HepG2 (cell line): ENCODE results near the gene SLC39A10. TPM values are rescaled to one million over a fixed set of nuclear protein-coding genes. Genes with fewer than 3 reads are reported as not detected.

ENCODE experiments used
- ATAC-seq: fragments of 200-7000 bp; cut with Tn5 transposase; 3 replicates; pipeline ENCODE4 v1.9.1; 2020; ENCODE audit warnings: mild to moderate bottlenecking, moderate library complexity
- BruUV-seq: library from RNA; stranded (reverse); fragments of 400-500 nt; replicated peaks from 2 replicates; lab custom pipeline; 2021; lab: Mats Ljungman, UMichigan
- CTCF ChIA-PET: fragments of 300-600 bp; formaldehyde crosslinking; extraction: SDS; loops from one replicate; lab custom pipeline; 2021; ENCODE audit warnings: low total read pairs, inconsistent platforms, low intra/inter-chr PET ratio; lab: Yijun Ruan, JAX
- POLR2A ChIA-PET: fragments of 350-600 bp; sonication (Branson Sonifier 250); formaldehyde crosslinking; loops from one replicate; lab custom pipeline; 2020; ENCODE audit warnings: antibody characterized with exemption, inconsistent platforms; lab: Yijun Ruan, JAX
- DNase-seq: peaks from one replicate; pipeline ENCODE4 v3.0.0-alpha.2; 2015; ENCODE audit warnings: low spot score
- FAIRE-seq: peaks from 3 replicates; lab custom pipeline; 2011; peaks lifted over from hg19 to GRCh38; lab: Jason Lieb, UNC
- H2AFZ ChIP-seq: one replicate; pipeline ENCODE4 v1.6.1; 2011; ENCODE audit warnings: low read length, inconsistent platforms
- H3K27ac ChIP-seq: fragments of 300-600 bp; 3 replicates; pipeline ENCODE4 v1.8.0; 2011; ENCODE audit warnings: mixed run types, mild to moderate bottlenecking, mixed read lengths, low read length, inconsistent platforms; ENCODE audit not compliant: insufficient read depth; ENCODE audit errors: extremely low read length
- H3K27me3 ChIP-seq, 2 experiments: fragments of 200-600 bp in 1 of 2; 2 replicates in 1 of 2; 3 replicates in 1 of 2; pipeline versions ENCODE4 v1.6.0 to v1.8.0; 2011; ENCODE audit warnings: low read length in 2 of 2, mild to moderate bottlenecking in 2 of 2, moderate library complexity in 2 of 2, inconsistent platforms in 1 of 2; ENCODE audit not compliant: insufficient read depth in 2 of 2, control insufficient read depth in 1 of 2
- H3K36me3 ChIP-seq, 2 experiments: fragments of 200-600 bp in 1 of 2; replicated peaks in 1 of 2; 2 replicates in 1 of 2; 3 replicates in 1 of 2; pipeline versions ENCODE4 v1.5.1 to v1.8.0; 2011; ENCODE audit warnings: low read length in 2 of 2, inconsistent platforms in 1 of 2; ENCODE audit not compliant: insufficient read depth in 2 of 2, control insufficient read depth in 1 of 2
- H3K4me1 ChIP-seq: 2 replicates; pipeline ENCODE4 v1.5.1; 2012; ENCODE audit warnings: low read length, inconsistent platforms; ENCODE audit not compliant: insufficient read depth
- H3K4me2 ChIP-seq: 2 replicates; pipeline ENCODE4 v1.6.0; 2011; ENCODE audit warnings: low read depth, low read length, inconsistent platforms
- H3K4me3 ChIP-seq, 3 experiments: fragments of 200-600 bp in 1 of 3; sonication (generic), shearing (Covaris generic) in 1 of 3; replicated peaks in 1 of 3; 2 replicates each; pipeline ENCODE4 v1.5.1; 2011 to 2016; ENCODE audit warnings: low read length in 3 of 3, inconsistent platforms in 2 of 3, low read depth in 2 of 3, mild to moderate bottlenecking in 2 of 3, control low read depth in 1 of 3, mixed read lengths in 1 of 3; ENCODE audit not compliant: insufficient read depth in 1 of 3
- H3K79me2 ChIP-seq: one replicate; pipeline ENCODE4 v1.6.1; 2011; ENCODE audit warnings: low read length, inconsistent platforms; ENCODE audit not compliant: insufficient read depth
- H3K9ac ChIP-seq: 2 replicates; pipeline ENCODE4 v1.6.0; 2011; ENCODE audit warnings: mild to moderate bottlenecking, low read depth, low read length, inconsistent platforms; ENCODE audit not compliant: insufficient read depth
- H3K9me3 ChIP-seq: 2 replicates; pipeline ENCODE4 v1.5.1; 2012; ENCODE audit warnings: mild to moderate bottlenecking, low read length
- H4K20me1 ChIP-seq: 2 replicates; pipeline ENCODE4 v1.6.0; 2011; ENCODE audit warnings: inconsistent platforms, mild to moderate bottlenecking, low read length, moderate library complexity; ENCODE audit not compliant: insufficient read depth
- SMC3 ChIP-seq: IDR thresholded peaks from 2 replicates; pipeline ENCODE4 v1.6.1; 2011; ENCODE audit warnings: low read length, improper control_type of control experiment
- ZNF672 ChIP-seq: sonication (generic); formaldehyde crosslinking; IDR thresholded peaks from 2 replicates; pipeline ENCODE4 v1.8.1; 2022; ENCODE audit warnings: missing genetic modification reagents
- ZNF749 ChIP-seq: sonication (generic); formaldehyde crosslinking; IDR thresholded peaks from 2 replicates; pipeline ENCODE4 v1.8.0; 2022; ENCODE audit warnings: mild to moderate bottlenecking, missing genetic modification reagents, moderate library complexity, borderline replicate concordance
- WGBS: methylation state at CpG from one replicate; pipeline ENCODE4 v1.1.6; 2017; ENCODE audit warnings: low lambda C conversion rate; 5-methylcytosine and 5-hydroxymethylcytosine counted together
- in situ Hi-C: cut with HindIII; loops from 2 replicates; pipeline ENCODE4 v1.10.0; 2017; ENCODE audit warnings: low pct_unique_long_range_greater_than_20kb; ENCODE audit not compliant: extremely low pct_ligation_motif_present
- intact Hi-C: fragments of 100-400 bp; cut with micrococcal nuclease; formaldehyde crosslinking; loops from one replicate; pipeline ENCODE4 v1.10.0; 2022; ENCODE audit not compliant: unreplicated experiment
- polyA plus RNA-seq, 8 experiments: library from polyadenylated mRNA; depleted of rRNA in 3 of 8; stranded (reverse) in 7 of 8; unstranded in 1 of 8; fragments of >200 nt; fragmentation: Illumina TruSeq in 4 of 8; extraction: Trizol in 4 of 8; gene quantifications; 2 replicates each; pipeline versions ENCODE4 v1.2.1 to v1.2.3, GENCODE V29; 2011 to 2016; ENCODE audit warnings: low read depth in 4 of 8, missing spikeins in 1 of 8, mixed read lengths in 1 of 8; ENCODE audit not compliant: insufficient read depth in 1 of 8
- total RNA-seq, 5 experiments: library from RNA; depleted of rRNA; stranded (reverse); fragments of >200 nt; fragmentation: Illumina TruSeq; extraction: Trizol; gene quantifications; 2 replicates each; pipeline ENCODE4 v1.2.3, GENCODE V29; 2016; ENCODE audit warnings: low read depth in 1 of 5

Gene SLC39A10
- total and polyA plus RNA-seq, 2 of the 13 experiments (the other 11 are each of a cell fraction or from before 2014, with no cell fraction given), result 13.2 to 21.0 TPM

DNA sequence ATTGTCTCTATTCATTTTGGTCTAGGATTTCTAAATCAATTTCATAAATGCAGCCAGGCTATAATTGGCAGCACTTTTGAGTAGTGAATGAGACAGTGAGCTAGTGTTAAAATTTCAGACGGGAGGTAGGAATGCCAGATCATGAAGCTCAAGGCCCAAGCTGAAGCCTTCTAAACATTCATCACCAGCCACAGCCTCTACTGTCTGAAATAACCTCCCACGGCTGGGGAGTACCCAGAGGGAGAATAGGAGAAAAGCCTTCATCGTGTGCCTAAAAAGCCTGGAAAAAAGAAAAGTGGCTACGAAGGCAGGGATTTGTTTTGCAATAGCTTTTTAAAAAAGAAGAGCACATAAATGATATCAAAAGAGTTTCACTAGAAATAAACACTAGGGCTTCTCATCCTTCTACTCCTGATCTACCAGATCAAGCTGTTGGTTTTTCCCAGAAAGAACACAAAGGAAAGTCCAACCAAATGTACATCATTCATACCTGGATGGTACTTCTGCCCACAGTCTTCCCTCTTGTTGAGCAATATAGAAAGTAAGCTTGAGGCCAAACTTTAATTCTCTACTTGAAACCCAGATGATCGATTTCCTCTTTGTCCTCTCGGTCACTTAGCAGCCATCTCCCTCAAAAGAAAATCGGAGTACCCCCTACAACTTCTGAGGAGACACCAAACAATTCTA is 48.1 kb upstream of the SLC39A10 start:
- FAIRE-seq (no peak), ATAC-seq (no peak), DNase-seq (no peak)
- ChIA-PET CTCF (no interaction called here), POLR2A (no interaction called here)
- no TSS peak for BruUV-seq
- no peak overlapping the region for H2AFZ ChIP-seq
- in situ Hi-C loops (no loop called here), intact Hi-C loops (no loop called here)
- H3K9ac ChIP-seq, result no peak overlapping the region
- no peaks in the 10 kb centered on the region; a peak in 2 of 5 replicates for H3K27me3 ChIP-seq
- no peaks in the 10 kb centered on the region for H3K9me3 ChIP-seq
- no peak for TF ChIP-seq SMC3
- peaks cover 12% of the 10 kb centered on the region for H3K4me1 ChIP-seq
- no peak overlapping the region for H3K4me3 ChIP-seq
- 6% methylated on average over 7 of the region's 7 CpGs for WGBS
- no peaks in the 10 kb centered on the region for H3K36me3 ChIP-seq
- no peak overlapping the region for H3K27ac ChIP-seq
- no peaks in the 10 kb centered on the region for H3K79me2 ChIP-seq
- H3K4me2 ChIP-seq, result no peak overlapping the region
- H4K20me1 ChIP-seq, result no peaks in the 10 kb centered on the region

DNA sequence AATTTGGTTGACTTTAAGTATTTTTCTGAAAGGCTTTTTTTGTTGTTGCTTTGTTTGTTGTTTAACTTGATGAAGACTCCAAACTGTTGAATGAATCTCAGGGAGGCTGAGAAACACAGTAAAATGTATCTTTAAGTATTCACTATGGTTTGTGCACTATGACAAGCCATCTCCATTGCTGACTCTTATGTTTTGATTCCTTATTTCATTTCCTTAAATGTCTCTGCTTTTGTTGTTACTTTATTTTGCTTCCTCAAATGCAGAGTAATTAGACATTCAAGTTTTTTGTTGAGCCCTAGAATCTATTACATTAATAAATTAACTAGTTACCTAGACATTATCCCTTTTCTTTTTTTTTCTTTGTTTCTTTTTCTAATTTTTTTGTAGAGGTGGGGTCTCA is 46.3 kb upstream of the SLC39A10 start:
- ATAC-seq, result no peak
- no peak for FAIRE-seq

More for the DNA sequence above, 46.3 kb upstream of the SLC39A10 start:
- BruUV-seq, result no TSS peak
- Histone ChIP-seq H3K27me3 (no peaks in the 10 kb centered on the region; a peak in 2 of 5 replicates), H3K9ac (no peak overlapping the region), H3K4me1 (peaks cover 12% of the 10 kb centered on the region), H3K27ac (no peak overlapping the region), H3K36me3 (no peaks in the 10 kb centered on the region), H3K4me3 (no peak overlapping the region), H2AFZ (no peak overlapping the region), H3K4me2 (no peak overlapping the region), H3K79me2 (no peaks in the 10 kb centered on the region), H4K20me1 (no peaks in the 10 kb centered on the region), H3K9me3 (no peaks in the 10 kb centered on the region)
- in situ Hi-C loops (no loop called here), intact Hi-C loops (no loop called here)
- ChIA-PET POLR2A (no interaction called here), CTCF (no interaction called here)
- no peak for DNase-seq
- no peak for TF ChIP-seq ZNF749
- TF ChIP-seq ZNF672 (CRISPR knock-in tag), result no peak
